SK-N-SH treated with all-trans-retinoic acid at 6 μM for 48 hours (cell line): Measurements from ENCODE around the gene PAX3.

ENCODE experiments used
- ATAC-seq: fragments of 200-7000 bp; cut with Tn5 transposase; 3 replicates; pipeline ENCODE4 v1.9.1; 2020; ENCODE audit warnings: mild to moderate bottlenecking, moderate library complexity
- ARNTL ChIP-seq: fragments of 450-650 bp; formaldehyde crosslinking; IDR thresholded peaks from 2 replicates; pipeline ENCODE4 v1.5.0; 2020; ENCODE audit warnings: low read depth, mild to moderate bottlenecking, moderate library complexity, borderline replicate concordance
- BACH2 ChIP-seq: fragments of 250-450 bp; sonication (Bioruptor Pico); IDR thresholded peaks from 2 replicates; pipeline ENCODE4 v1.9.0; 2021; ENCODE audit warnings: mild to moderate bottlenecking, borderline replicate concordance
- CSDC2 ChIP-seq: fragments of 250-450 bp; sonication (Bioruptor Pico); IDR thresholded peaks from 2 replicates; pipeline ENCODE4 v1.5.0; 2020; ENCODE audit warnings: mild to moderate bottlenecking, moderate library complexity
- ESRRG ChIP-seq: fragments of 250-450 bp; sonication (Bioruptor Pico); IDR thresholded peaks from 2 replicates; pipeline ENCODE4 v1.6.1; 2021; ENCODE audit warnings: mild to moderate bottlenecking
- GLIS3 ChIP-seq: fragments of 250-450 bp; sonication (Bioruptor Pico); IDR thresholded peaks from 2 replicates; pipeline ENCODE4 v1.5.0; 2020; ENCODE audit warnings: mild to moderate bottlenecking, moderate library complexity
- ISL1 ChIP-seq: fragments of 250-450 bp; sonication (Bioruptor Pico); IDR thresholded peaks from 2 replicates; pipeline ENCODE4 v2.1.2; 2022; ENCODE audit warnings: mild to moderate bottlenecking, moderate library complexity
- OSR1 ChIP-seq: fragments of 250-450 bp; sonication (Bioruptor Pico); IDR thresholded peaks from 2 replicates; pipeline ENCODE4 v1.8.0; 2022; ENCODE audit warnings: moderate library complexity, mild to moderate bottlenecking, inconsistent platforms
- PPARA ChIP-seq: fragments of 250-450 bp; sonication (Bioruptor Pico); IDR thresholded peaks from 2 replicates; pipeline ENCODE4 v1.5.0; 2020; ENCODE audit warnings: mild to moderate bottlenecking, borderline replicate concordance
- RARB ChIP-seq: fragments of 250-450 bp; sonication (Bioruptor Pico); IDR thresholded peaks from 2 replicates; pipeline ENCODE4 v1.8.0; 2021; ENCODE audit warnings: mild to moderate bottlenecking, moderate library complexity
- SNAI2 ChIP-seq: fragments of 250-450 bp; sonication (Bioruptor Pico); IDR thresholded peaks from 2 replicates; pipeline ENCODE4 v1.5.0; 2020; ENCODE audit warnings: mild to moderate bottlenecking, moderate library complexity
- TCF4 ChIP-seq: fragments of 250-450 bp; sonication (Bioruptor Pico); IDR thresholded peaks from 2 replicates; pipeline ENCODE4 v1.8.0; 2021; ENCODE audit warnings: mild to moderate bottlenecking, moderate library complexity, borderline replicate concordance
- TOX ChIP-seq: fragments of 250-450 bp; sonication (Bioruptor Pico); IDR thresholded peaks from 2 replicates; pipeline ENCODE4 v1.8.0; 2021; ENCODE audit warnings: mild to moderate bottlenecking, moderate library complexity, borderline replicate concordance
- ZC3H10 ChIP-seq: fragments of 250-450 bp; sonication (Bioruptor Pico); IDR thresholded peaks from 2 replicates; pipeline ENCODE4 v1.5.1; 2021; ENCODE audit warnings: mild to moderate bottlenecking, moderate library complexity
- ZFP3 ChIP-seq: fragments of 250-450 bp; sonication (Bioruptor Pico); IDR thresholded peaks from 2 replicates; pipeline ENCODE4 v1.5.0; 2020; ENCODE audit warnings: mild to moderate bottlenecking, moderate library complexity
- ZFP30 ChIP-seq: fragments of 450-650 bp; formaldehyde crosslinking; IDR thresholded peaks from 2 replicates; pipeline ENCODE4 v1.5.0; 2022; ENCODE audit warnings: mild to moderate bottlenecking, moderate library complexity
- ZNF565 ChIP-seq: fragments of 450-650 bp; formaldehyde crosslinking; conservative IDR thresholded peaks from 2 replicates; pipeline ENCODE4 v1.5.0; 2020; ENCODE audit warnings: low read depth, mild to moderate bottlenecking, moderate library complexity
- ZNF70 ChIP-seq: fragments of 450-650 bp; formaldehyde crosslinking; IDR thresholded peaks from 2 replicates; pipeline ENCODE4 v1.5.0; 2020; ENCODE audit warnings: mild to moderate bottlenecking, moderate library complexity
- TF ChIP-seq, protein P1 (sequence below): fragments of 250-450 bp; sonication (Bioruptor Pico); IDR thresholded peaks from 2 replicates; pipeline ENCODE4 v1.8.0; 2020; ENCODE audit warnings: mild to moderate bottlenecking, moderate library complexity, borderline replicate concordance
- TF ChIP-seq, protein P2 (sequence below): fragments of 250-450 bp; sonication (Bioruptor Pico); IDR thresholded peaks from 2 replicates; pipeline ENCODE4 v1.5.1; 2021; ENCODE audit warnings: mild to moderate bottlenecking, moderate library complexity
- TF ChIP-seq, protein P3 (sequence below): fragments of 250-450 bp; sonication (Bioruptor Pico); IDR thresholded peaks from 2 replicates; pipeline ENCODE4 v1.8.0; 2021; ENCODE audit warnings: low read depth, mild to moderate bottlenecking, moderate library complexity, borderline replicate concordance
- TF ChIP-seq, protein P4 (sequence below): fragments of 250-450 bp; sonication (Bioruptor Pico); IDR thresholded peaks from 2 replicates; pipeline ENCODE4 v1.5.0; 2020; ENCODE audit warnings: mild to moderate bottlenecking, moderate library complexity
- TF ChIP-seq, protein P5 (sequence below): fragments of 250-450 bp; sonication (Bioruptor Pico); IDR thresholded peaks from 2 replicates; pipeline ENCODE4 v1.5.1; 2020; ENCODE audit warnings: low read depth, mild to moderate bottlenecking, moderate library complexity

The PAX3 gene

DNA sequence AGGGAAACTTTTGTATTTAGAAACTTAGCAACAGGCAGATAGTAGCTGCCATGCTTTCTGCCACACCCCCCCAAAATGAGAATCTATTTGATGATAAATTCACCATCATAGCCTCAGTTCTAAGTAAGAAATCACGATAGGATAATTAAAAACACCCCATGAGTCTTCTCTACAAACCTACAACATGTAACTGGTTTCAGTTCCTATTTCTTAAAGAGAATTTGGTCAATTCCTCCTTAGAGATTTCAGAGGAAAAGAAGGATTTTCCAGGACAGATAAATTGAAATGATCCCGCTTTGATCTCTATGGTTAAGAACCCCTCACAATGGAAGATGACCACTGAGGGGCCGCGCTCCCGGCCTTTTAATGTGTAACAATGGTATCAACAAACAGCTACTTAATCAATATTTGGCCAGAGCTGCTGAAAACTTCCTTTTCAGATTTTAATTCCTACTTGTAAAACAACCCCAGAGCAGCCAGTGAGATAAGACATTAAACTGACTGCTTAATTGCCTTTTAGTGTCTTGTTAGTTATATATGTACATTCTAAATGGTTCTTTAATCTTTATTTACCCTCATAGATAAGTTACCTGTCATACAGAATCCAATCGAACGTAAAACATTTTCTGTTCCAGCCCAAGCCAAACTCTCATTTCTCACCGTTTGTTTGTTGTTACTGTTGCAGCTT, 10.1 kb downstream of the PAX3 start:
- TF ChIP-seq ZC3H10 (CRISPR knock-in tag) (no peak), ISL1 (CRISPR knock-in tag) (no peak), ZNF70 (CRISPR knock-in tag) (no peak), GLIS3 (CRISPR knock-in tag) (no peak)
- TF ChIP-seq, protein P1, sequence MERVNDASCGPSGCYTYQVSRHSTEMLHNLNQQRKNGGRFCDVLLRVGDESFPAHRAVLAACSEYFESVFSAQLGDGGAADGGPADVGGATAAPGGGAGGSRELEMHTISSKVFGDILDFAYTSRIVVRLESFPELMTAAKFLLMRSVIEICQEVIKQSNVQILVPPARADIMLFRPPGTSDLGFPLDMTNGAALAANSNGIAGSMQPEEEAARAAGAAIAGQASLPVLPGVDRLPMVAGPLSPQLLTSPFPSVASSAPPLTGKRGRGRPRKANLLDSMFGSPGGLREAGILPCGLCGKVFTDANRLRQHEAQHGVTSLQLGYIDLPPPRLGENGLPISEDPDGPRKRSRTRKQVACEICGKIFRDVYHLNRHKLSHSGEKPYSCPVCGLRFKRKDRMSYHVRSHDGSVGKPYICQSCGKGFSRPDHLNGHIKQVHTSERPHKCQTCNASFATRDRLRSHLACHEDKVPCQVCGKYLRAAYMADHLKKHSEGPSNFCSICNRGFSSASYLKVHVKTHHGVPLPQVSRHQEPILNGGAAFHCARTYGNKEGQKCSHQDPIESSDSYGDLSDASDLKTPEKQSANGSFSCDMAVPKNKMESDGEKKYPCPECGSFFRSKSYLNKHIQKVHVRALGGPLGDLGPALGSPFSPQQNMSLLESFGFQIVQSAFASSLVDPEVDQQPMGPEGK (CRISPR knock-in tag): no peak

DNA sequence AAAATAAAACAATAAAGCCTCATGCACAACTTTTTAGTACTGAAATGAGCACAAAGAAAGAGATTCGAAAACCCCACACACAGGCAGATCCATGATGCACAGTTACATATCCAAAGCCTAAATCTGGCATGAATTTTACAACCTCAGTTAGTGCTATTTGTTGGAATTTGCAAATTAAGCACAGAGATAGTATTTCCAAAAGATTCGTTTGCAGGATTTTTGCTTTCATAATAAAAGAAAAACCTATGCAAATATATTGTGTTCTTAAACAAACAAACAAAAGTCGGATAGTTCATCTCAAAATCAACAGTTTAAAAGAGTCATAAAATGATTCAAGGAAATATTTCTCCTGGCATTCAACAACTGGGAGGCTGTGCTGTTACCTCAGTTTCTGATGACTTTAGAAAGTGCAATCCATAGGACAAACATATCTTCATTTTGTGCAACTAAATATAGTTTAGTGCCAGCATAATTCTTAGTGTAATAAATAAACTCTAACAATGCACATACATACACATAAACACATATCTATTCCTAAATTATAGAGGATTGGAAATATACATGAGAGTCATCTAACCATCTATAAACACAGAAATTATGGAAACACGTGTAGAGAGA, 10.8 kb downstream of the PAX3 start:
- TF ChIP-seq ISL1 (CRISPR knock-in tag): no peak
- TF ChIP-seq, protein P1 (CRISPR knock-in tag): no peak
- no peak for TF ChIP-seq ARNTL (CRISPR knock-in tag)
- no peak for TF ChIP-seq OSR1 (CRISPR knock-in tag)
- TF ChIP-seq, protein P2, sequence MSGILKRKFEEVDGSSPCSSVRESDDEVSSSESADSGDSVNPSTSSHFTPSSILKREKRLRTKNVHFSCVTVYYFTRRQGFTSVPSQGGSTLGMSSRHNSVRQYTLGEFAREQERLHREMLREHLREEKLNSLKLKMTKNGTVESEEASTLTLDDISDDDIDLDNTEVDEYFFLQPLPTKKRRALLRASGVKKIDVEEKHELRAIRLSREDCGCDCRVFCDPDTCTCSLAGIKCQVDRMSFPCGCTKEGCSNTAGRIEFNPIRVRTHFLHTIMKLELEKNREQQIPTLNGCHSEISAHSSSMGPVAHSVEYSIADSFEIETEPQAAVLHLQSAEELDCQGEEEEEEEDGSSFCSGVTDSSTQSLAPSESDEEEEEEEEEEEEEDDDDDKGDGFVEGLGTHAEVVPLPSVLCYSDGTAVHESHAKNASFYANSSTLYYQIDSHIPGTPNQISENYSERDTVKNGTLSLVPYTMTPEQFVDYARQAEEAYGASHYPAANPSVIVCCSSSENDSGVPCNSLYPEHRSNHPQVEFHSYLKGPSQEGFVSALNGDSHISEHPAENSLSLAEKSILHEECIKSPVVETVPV (CRISPR knock-in tag): no peak
- TF ChIP-seq ESRRG (CRISPR knock-in tag): no peak
- no peak for TF ChIP-seq GLIS3 (CRISPR knock-in tag)
- TF ChIP-seq ZFP3 (CRISPR knock-in tag): no peak
- no peak for TF ChIP-seq TCF4 (CRISPR knock-in tag)
- TF ChIP-seq, protein P3, sequence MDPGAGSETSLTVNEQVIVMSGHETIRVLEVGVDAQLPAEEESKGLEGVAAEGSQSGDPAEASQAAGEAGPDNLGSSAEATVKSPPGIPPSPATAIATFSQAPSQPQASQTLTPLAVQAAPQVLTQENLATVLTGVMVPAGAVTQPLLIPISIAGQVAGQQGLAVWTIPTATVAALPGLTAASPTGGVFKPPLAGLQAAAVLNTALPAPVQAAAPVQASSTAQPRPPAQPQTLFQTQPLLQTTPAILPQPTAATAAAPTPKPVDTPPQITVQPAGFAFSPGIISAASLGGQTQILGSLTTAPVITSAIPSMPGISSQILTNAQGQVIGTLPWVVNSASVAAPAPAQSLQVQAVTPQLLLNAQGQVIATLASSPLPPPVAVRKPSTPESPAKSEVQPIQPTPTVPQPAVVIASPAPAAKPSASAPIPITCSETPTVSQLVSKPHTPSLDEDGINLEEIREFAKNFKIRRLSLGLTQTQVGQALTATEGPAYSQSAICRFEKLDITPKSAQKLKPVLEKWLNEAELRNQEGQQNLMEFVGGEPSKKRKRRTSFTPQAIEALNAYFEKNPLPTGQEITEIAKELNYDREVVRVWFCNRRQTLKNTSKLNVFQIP: no peak
- TF ChIP-seq CSDC2 (CRISPR knock-in tag): no peak
- no peak for TF ChIP-seq RARB
- no peak for TF ChIP-seq ZNF70 (CRISPR knock-in tag)
- TF ChIP-seq, protein P4, sequence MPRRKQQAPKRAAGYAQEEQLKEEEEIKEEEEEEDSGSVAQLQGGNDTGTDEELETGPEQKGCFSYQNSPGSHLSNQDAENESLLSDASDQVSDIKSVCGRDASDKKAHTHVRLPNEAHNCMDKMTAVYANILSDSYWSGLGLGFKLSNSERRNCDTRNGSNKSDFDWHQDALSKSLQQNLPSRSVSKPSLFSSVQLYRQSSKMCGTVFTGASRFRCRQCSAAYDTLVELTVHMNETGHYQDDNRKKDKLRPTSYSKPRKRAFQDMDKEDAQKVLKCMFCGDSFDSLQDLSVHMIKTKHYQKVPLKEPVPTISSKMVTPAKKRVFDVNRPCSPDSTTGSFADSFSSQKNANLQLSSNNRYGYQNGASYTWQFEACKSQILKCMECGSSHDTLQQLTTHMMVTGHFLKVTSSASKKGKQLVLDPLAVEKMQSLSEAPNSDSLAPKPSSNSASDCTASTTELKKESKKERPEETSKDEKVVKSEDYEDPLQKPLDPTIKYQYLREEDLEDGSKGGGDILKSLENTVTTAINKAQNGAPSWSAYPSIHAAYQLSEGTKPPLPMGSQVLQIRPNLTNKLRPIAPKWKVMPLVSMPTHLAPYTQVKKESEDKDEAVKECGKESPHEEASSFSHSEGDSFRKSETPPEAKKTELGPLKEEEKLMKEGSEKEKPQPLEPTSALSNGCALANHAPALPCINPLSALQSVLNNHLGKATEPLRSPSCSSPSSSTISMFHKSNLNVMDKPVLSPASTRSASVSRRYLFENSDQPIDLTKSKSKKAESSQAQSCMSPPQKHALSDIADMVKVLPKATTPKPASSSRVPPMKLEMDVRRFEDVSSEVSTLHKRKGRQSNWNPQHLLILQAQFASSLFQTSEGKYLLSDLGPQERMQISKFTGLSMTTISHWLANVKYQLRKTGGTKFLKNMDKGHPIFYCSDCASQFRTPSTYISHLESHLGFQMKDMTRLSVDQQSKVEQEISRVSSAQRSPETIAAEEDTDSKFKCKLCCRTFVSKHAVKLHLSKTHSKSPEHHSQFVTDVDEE (CRISPR knock-in tag): no peak
- TF ChIP-seq ZC3H10 (CRISPR knock-in tag): no peak
- TF ChIP-seq SNAI2 (CRISPR knock-in tag): no peak
- no peak for ATAC-seq

More for the DNA sequence above, 10.1 kb downstream of the PAX3 start:
- ATAC-seq: no peak

DNA sequence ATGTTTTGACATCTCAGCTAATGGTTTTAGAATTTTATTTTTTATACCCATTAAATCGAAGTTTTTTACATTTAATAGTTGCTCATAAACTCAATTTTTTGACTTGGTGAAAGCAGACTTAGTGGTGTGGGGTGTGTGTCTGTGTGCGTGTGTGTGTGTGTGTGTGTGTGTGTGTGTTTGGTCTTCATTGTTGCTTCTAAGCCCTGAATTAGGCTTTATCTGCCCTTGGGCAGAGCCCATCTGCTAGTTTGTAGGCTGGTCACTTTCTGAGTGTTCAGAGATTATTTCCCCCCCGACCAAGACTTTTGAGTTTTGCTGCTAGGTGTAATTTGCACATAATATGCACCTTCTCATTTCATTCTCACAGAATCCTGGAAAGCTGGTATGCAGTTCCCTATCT, 14.3 kb downstream of the PAX3 start:
- ATAC-seq: no peak
- no peak for TF ChIP-seq CSDC2 (CRISPR knock-in tag)

DNA sequence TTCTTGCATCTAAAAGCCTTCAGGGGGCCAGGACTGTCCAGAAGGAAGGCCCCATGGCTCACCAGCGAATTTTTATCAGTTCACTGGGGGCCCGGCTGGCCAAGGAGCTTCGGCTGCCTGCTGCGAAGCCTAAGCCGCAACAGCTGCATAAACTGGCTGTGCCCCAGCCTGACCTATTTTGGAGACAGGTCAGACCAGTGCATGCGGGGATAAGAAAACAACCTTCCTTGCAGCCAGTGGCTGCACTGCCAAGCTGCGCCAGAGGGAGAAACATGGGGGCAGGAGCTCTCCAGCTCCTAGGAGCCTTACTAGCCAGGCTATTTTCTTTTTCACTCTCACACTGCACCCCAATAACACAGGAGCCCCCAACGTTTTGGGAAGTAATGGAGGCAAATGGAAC, 15.2 kb downstream of the PAX3 start:
- no peak for ATAC-seq
- TF ChIP-seq SNAI2 (CRISPR knock-in tag) (no peak), ZFP30 (CRISPR knock-in tag) (no peak), RARB (no peak), ARNTL (CRISPR knock-in tag) (no peak), OSR1 (CRISPR knock-in tag) (no peak), GLIS3 (CRISPR knock-in tag) (no peak), ZNF565 (CRISPR knock-in tag) (no peak), PPARA (CRISPR knock-in tag) (no peak), TOX (CRISPR knock-in tag) (no peak), BACH2 (CRISPR knock-in tag) (no peak)
- TF ChIP-seq, protein P5, sequence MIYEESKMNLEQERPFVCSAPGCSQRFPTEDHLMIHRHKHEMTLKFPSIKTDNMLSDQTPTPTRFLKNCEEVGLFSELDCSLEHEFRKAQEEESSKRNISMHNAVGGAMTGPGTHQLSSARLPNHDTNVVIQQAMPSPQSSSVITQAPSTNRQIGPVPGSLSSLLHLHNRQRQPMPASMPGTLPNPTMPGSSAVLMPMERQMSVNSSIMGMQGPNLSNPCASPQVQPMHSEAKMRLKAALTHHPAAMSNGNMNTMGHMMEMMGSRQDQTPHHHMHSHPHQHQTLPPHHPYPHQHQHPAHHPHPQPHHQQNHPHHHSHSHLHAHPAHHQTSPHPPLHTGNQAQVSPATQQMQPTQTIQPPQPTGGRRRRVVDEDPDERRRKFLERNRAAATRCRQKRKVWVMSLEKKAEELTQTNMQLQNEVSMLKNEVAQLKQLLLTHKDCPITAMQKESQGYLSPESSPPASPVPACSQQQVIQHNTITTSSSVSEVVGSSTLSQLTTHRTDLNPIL (CRISPR knock-in tag): no peak
- TF ChIP-seq, protein P3: no peak
